Pons (tissue), 1 donor: ENCODE data around the gene CDH13.

Source experiments
- DNase-seq: peaks from one replicate; pipeline ENCODE4 v3.0.0-alpha.2; 2016; ENCODE audit warnings: low spot score

Gene CDH13

GRCh38 chr16:83118365-83118764, 491.6 kb downstream of the CDH13 start:
- no peak for DNase-seq

- no peak for DNase-seq
Observed at GRCh38 chr16:83125999-83126568, 499.3 kb downstream of the CDH13 start.

GRCh38 chr16:83128041-83128440, 501.3 kb downstream of the CDH13 start:
- DNase-seq, result no peak

- DNase-seq, result no peak
Observed at GRCh38 chr16:83130039-83130438, 503.3 kb downstream of the CDH13 start.

GRCh38 chr16:83134638-83135037, 507.9 kb downstream of the CDH13 start:
- DNase-seq, result no peak

GRCh38 chr16:83136419-83136818, 509.6 kb downstream of the CDH13 start:
- DNase-seq, result no peak

- no peak for DNase-seq
Observed at GRCh38 chr16:83136924-83137323, 510.2 kb downstream of the CDH13 start.

- DNase-seq, result peak; percentile 68
Observed at GRCh38 chr16:83137326-83137781, 510.6 kb downstream of the CDH13 start.

GRCh38 chr16:83137894-83138293, 511.1 kb downstream of the CDH13 start:
- no peak for DNase-seq

- no peak for DNase-seq
Observed at GRCh38 chr16:83138512-83138911, 511.7 kb downstream of the CDH13 start.

GRCh38 chr16:83138976-83139690, 512.4 kb downstream of the CDH13 start:
- DNase-seq, result no peak

- DNase-seq, result no peak
Observed at GRCh38 chr16:83143788-83144187, 517.0 kb downstream of the CDH13 start.

- DNase-seq, result peak; percentile 88
Observed at GRCh38 chr16:83145297-83145696, 518.5 kb downstream of the CDH13 start.

GRCh38 chr16:83147244-83147643, 520.5 kb downstream of the CDH13 start:
- DNase-seq, result no peak

GRCh38 chr16:83158320-83158957, 531.7 kb downstream of the CDH13 start:
- DNase-seq, result no peak

GRCh38 chr16:83159049-83159448, 532.3 kb downstream of the CDH13 start:
- DNase-seq, result no peak

- DNase-seq, result no peak
Observed at GRCh38 chr16:83160287-83161020, 533.7 kb downstream of the CDH13 start.

- DNase-seq, result no peak
Observed at GRCh38 chr16:83162791-83163190, 536.0 kb downstream of the CDH13 start.

- DNase-seq, result no peak
Observed at GRCh38 chr16:83164816-83165215, 538.0 kb downstream of the CDH13 start.

- no peak for DNase-seq
Observed at GRCh38 chr16:83171396-83171795, 544.6 kb downstream of the CDH13 start.

- no peak for DNase-seq
Observed at GRCh38 chr16:83174671-83175070, 547.9 kb downstream of the CDH13 start.

GRCh38 chr16:83176802-83177201, 550.0 kb downstream of the CDH13 start:
- DNase-seq, result peak; percentile 38

- no peak for DNase-seq
Observed at GRCh38 chr16:83185902-83186301, 559.1 kb downstream of the CDH13 start.
